HG03280 (cell line): ENCODE measurements around the gene MON1B.
"Not testable (repeated sequence)": the region's sequence is repeated elsewhere in the genome, so short reads cannot be mapped to it uniquely, and the experiment has no call there.

Experiments
- ATAC-seq: cut with Tn5 transposase; IDR thresholded peaks from one replicate; pipeline ENCODE4 v1.9.1; 2021; ENCODE audit warnings: mild to moderate bottlenecking, moderate library complexity; ENCODE audit not compliant: unreplicated experiment

Gene MON1B

GRCh38 chr16:77238593-77238992, 47.6 kb downstream of the MON1B start:
- no peak for ATAC-seq

- ATAC-seq: not testable (repeated sequence)
These were observed 51.5 kb downstream of the MON1B start for GRCh38 chr16:77242471-77242870.

GRCh38 chr16:77246150-77246549, 55.2 kb downstream of the MON1B start:
- ATAC-seq: no peak

GRCh38 chr16:77250400-77250799, 59.4 kb downstream of the MON1B start:
- no peak for ATAC-seq
